Measurements from ENCODE around the gene LILRB3. TPM values are rescaled to one million over a fixed set of nuclear protein-coding genes. Genes with fewer than 3 reads are reported as not detected.
"Not testable (repeated sequence)": the region's sequence is repeated elsewhere in the genome, so short reads cannot be mapped to it uniquely, and the experiment has no call there.

LILRB3 gene
- polyA plus RNA-seq, 4 donors, result 0.40 to 1.8 (median 1.7) TPM

DNA sequence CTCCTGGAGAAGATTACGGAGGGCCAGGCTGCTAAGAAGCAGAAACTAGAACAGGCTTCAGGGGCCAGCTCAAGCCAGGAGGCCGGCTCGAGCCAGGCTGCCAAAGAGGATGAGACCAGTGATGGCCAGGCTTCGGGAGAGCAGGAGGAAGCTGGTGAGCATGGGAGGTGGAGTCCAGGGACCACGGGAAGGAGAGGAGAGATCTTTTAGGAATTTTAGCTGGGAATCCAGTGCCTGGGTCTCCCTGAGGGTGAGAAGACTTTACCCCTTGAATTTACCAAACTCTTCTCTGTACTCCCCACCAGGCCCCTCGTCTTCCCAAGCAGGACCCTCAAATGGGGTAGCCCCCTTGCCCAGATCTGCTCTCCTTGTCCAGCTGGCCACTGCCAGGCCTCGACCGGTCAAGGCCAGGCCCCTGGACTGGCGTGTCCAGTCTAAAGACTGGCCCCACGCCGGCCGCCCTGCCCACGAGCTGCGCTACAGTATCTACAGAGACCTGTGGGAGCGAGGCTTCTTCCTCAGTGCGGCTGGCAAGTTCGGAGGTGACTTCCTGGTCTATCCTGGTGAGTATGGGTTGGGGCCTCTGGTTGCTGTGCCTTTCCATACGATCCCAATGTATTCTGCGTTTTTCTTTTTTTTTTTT is 30.9 kb downstream of the LILRB3 start:
- no peak for DNase-seq (ENCODE audit: low read depth in 4 of 4, low spot score in 3 of 4)

DNA sequence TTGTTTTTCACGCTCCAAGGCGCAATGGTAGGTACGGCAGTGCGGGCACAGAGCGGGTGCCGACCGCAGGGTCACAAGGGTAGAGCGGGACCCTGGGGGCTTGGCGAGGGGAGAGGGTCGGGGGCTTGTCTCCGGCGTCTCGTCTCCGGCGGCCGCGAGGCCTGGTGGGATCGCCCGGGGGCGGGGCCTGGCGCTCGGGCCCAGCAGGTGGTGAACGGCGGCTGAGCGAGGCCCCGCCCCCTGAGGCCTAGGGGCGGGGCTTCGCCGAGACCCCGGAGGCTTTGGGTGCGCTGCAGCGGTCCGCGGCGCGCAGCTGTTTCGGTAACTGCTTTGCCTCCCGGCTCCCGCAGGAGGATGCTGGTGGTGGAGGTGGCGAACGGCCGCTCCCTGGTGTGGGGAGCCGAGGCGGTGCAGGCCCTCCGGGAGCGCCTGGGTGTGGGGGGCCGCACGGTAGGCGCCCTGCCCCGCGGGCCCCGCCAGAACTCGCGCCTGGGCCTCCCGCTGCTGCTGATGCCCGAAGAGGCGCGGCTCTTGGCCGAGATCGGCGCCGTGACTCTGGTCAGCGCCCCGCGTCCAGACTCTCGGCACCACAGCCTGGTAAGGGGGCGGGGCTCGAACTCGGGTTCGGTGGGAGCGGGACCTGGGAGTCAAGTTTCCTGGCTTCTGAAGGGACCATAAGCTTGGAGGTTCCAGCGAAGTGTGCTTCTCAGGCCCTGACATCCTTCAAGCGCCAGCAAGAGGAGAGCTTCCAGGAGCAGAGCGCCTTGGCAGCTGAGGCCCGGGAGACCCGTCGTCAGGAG is 31.6 kb downstream of the LILRB3 start, which contains the start of gene TSEN34:
Gene TSEN34, plus strand, starts transcription at position 298 of the 800 bp plus-strand sequence. Its CDS starts 57 bp downstream, at position 355.
- peak; percentile 81 to 90 (median 86) for DNase-seq (ENCODE audit: low read depth in 4 of 4, low spot score in 3 of 4)

GRCh38 chr19:54190503-54191010 is 32.2 kb downstream of the LILRB3 start:
- peak; percentile 98 to 99 (median 99) for DNase-seq (ENCODE audit: low read depth in 4 of 4, low spot score in 3 of 4)

DNA sequence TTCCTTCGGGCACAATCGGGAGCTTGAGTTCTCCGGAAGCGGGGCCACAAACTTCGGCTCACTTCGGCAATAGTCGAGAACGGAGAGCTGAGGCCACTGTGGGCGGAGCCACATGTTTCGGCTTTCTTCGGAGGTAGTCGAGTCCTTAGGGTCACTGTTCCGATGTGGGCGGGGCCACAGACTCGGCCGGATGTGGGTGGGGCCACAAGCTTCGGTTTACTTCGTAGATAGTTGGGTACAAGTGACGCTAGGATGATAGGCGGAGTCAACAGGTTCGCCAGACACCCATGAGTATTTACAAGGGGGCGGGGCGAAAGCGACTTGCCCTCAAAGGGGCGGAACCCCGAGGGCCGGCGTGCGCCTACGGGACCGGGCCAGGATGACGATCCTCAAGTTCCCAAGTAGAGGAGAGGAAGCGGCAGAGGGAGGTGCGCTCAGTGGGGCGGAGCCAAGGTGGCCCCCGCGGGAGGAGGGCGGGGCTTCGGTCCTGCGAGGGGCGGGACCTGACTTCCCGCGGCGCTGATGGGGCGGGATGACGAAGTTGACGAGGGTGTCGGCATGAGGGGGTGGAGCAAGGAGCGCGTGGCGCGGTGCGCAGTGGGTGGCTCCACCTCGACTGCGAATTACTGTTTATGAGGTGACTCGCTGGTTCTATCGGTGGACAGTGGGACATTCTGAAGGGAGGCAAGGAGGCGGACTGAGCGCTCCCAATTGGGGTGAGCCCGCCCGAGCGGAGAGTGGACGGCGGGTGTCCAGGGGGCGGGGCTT is 32.9 kb downstream of the LILRB3 start:
- DNase-seq (ENCODE audit: low read depth in 4 of 4, low spot score in 3 of 4), result peak; percentile 100

DNA sequence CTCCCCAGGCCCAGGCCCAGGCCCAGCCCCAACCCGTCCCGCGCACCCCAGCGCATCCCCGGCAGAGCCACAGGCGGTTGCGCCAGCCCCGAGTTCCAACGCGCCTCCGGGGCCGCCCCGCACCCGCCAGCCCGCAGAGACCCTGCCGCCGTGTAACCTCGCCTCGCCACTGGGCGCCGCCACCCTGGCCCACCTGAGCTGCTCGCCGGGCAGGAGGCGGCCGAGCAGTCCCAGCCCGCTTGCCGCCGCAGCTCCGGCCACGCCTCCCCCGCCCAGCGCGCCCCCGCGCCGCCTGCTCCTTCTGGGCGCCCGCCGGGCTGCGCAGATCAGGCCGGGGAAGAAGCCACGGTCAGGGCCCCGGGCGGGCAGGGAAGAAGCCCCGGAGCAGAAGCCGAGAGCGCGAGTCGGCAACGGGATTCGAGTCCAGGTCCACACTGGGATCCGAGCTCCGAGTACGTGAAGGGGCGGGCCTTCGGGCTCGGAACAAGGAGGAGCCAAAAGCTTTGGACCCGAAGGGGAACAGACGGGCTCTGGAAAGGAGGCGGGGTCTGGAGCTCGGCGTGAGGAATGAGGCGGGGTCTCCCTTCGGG is 33.6 kb downstream of the LILRB3 start, which contains the start of gene MBOAT7:
Gene MBOAT7, minus strand, starts transcription at position 436 of the 590 bp plus-strand sequence. CDS start 1,072 bp downstream, outside the sequence.
- no peak for DNase-seq (ENCODE audit: low read depth in 4 of 4, low spot score in 3 of 4)

DNA sequence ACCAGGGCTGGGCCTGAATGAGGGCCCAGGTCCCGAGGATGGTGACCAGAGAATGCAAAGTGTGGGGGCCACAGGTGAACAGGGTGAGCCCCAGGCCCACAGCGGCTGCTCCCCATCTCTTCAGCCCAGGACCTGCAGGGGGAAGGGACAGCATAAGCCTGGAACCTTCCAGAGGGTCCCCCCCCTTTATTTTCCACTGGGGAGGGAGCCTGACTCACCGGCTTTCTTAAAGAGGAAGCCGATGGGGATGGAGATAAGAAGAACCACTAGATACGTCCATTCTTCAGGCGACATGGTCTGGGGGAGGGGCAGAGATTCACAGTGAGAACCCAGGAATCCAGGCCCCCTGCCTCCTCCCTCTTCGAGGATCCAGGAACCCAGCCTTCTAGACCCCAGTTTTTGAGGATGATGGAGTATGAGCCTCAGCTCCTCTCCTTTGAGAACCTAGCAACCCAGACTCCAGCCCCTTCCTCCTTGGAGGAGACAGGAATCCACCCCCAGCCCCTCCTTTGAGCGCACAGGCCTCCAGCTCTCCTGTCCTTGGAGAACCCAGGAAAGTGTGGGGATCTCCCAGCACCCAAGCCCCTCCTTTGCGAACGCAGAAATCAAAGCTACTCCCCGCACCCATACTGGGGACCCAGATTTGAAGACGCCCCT is 34.5 kb downstream of the LILRB3 start:
- DNase-seq (ENCODE audit: low read depth in 4 of 4, low spot score in 3 of 4), result no peak

DNA sequence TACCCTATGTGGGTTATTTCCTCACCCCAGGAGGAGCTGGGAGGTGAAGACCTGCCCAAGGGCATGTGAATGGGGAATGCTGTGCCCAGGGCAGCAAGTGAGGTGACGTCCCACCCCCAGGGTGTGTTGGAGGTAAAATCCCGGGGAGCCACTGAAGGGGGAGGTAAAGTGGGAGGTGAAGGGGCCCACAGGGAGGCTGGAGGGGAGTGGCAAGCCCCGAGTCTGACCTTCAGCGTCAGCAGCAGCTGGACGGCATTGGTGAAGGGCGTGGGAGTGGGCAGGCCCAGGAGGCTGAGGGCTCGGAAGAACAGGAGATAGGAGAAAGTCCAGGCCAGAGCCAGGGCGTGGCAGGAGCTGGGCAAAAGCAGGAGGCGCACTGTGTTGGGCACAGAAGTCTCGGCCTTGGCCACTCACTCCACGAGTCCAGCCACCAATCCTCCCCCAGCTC is 35.8 kb downstream of the LILRB3 start:
- DNase-seq (ENCODE audit: low read depth in 4 of 4, low spot score in 3 of 4), result no peak

DNA sequence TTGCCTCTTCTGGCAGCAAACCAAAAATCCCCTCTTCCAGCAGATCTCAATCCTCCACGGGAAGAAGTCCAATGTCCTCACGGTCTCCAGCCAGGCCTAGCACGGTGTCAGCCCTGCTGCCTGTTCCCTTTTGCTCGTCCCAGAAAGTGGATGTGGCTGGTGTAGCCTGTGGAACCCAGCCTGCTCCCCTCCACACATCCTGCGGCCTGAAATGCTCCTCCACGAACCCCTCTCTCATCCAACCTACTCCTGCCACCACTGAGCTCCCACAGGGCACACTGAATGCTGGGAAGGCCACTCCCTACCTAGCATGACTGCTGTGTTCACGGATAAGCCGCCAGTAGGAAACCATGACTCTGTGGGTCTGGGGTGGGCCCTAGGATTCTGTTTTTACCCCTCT is 36.5 kb downstream of the LILRB3 start:
- DNase-seq (ENCODE audit: low read depth in 4 of 4, low spot score in 3 of 4), result no peak

- DNase-seq (ENCODE audit: low read depth in 4 of 4, low spot score in 3 of 4), result no peak
These were observed 39.4 kb downstream of the LILRB3 start for GRCh38 chr19:54183431-54183830.

- DNase-seq (ENCODE audit: low read depth in 4 of 4, low spot score in 3 of 4), result not testable (repeated sequence)
These were observed 40.9 kb downstream of the LILRB3 start for GRCh38 chr19:54181894-54182293.

- DNase-seq (ENCODE audit: low read depth in 4 of 4, low spot score in 3 of 4), result no peak
These were observed 42.1 kb downstream of the LILRB3 start for GRCh38 chr19:54180691-54181091.

DNA sequence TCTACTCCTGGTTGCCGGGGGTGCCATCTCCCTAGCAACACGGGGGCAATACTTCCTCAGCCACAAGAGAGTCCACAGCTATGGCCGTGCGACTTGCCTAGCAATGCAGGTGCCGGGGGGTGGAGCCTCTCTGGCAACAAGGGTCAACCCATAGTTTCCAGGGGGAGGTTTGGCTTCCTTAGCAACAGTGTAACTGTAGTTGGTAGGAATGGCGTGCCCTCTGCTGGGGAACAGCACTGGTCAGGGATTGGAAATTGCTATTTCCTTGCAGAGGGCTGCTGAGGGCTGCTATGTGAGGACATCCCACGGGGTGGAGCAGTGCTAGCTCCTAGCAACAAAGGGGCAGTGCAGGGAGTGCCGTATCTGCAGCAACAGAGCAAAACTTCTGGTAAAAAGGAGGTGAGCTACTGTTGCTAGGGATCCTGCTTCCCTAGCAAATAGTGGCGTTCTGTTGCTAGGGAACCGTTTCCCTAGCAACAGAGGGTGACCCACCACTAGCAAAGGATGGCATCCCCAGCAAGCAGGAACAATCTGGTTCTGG is 42.8 kb downstream of the LILRB3 start:
- DNase-seq (ENCODE audit: low read depth in 4 of 4, low spot score in 3 of 4), result peak in 1 of 4 donors; percentile 75

GRCh38 chr19:54179262-54179852 is 43.5 kb downstream of the LILRB3 start:
- DNase-seq (ENCODE audit: low read depth in 4 of 4, low spot score in 3 of 4), result no peak

- no peak for DNase-seq (ENCODE audit: low read depth in 4 of 4, low spot score in 3 of 4)
These were observed 44.1 kb downstream of the LILRB3 start for GRCh38 chr19:54178581-54179261.

GRCh38 chr19:54173951-54174834 is 48.6 kb downstream of the LILRB3 start:
- DNase-seq (ENCODE audit: low read depth in 4 of 4, low spot score in 3 of 4), result no peak

GRCh38 chr19:54173359-54173699 is 49.5 kb downstream of the LILRB3 start:
- DNase-seq (ENCODE audit: low read depth in 4 of 4, low spot score in 3 of 4), result no peak

GRCh38 chr19:54172471-54173358 is 50.1 kb downstream of the LILRB3 start, which contains the start of gene TMC4:
Gene TMC4 (minus strand): TSS chr19:54173160. CDS start chr19:54173117, 43 bp downstream.
- DNase-seq (ENCODE audit: low read depth in 4 of 4, low spot score in 3 of 4), result no peak

Data from left renal pelvis (tissue), 4 donors.